ENCODE measurements around the gene LYSMD4. TPM values are rescaled to one million over a fixed set of nuclear protein-coding genes. Genes with fewer than 3 reads are reported as not detected.

The LYSMD4 gene
- polyA plus RNA-seq, 2 of the 4 experiments (the other 2 are of a cell fraction), result 3.8 to 6.0 TPM

DNA sequence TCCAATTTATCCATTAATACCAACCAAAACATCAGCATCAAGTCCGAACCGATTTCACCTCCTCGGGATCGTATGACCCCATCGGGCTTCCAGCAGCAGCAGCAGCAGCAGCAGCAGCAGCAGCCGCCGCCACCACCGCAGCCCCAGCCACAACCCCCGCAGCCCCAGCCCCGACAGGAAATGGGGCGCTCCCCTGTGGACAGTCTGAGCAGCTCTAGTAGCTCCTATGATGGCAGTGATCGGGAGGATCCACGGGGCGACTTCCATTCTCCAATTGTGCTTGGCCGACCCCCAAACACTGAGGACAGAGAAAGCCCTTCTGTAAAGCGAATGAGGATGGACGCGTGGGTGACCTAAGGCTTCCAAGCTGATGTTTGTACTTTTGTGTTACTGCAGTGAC, 20.8 kb downstream of the LYSMD4 start:
- ATAC-seq (no peak), DNase-seq (ENCODE audit: low read depth in 1 of 2, low spot score in 1 of 2) (no peak), FAIRE-seq (no peak)
- TF ChIP-seq EHMT2 (IDR thresholded peaks at IDR 0.05; ENCODE audit: low read depth) (no peak), RNF2 (IDR thresholded peaks at IDR 0.05; ENCODE audit: borderline replicate concordance, low read depth) (no peak), CBX2 (IDR thresholded peaks at IDR 0.05; ENCODE audit: borderline replicate concordance, low read depth) (no peak), HEYL (CRISPR knock-in tag; IDR thresholded peaks at IDR 0.05) (no peak), ZFP36 (IDR thresholded peaks at IDR 0.05; ENCODE audit: borderline replicate concordance, partially characterized antibody) (no peak), ESRRA (IDR thresholded peaks at IDR 0.05; ENCODE audit: borderline replicate concordance, low read length) (no peak), SREBF2 (IDR thresholded peaks at IDR 0.05) (no peak), EP300 (IDR thresholded peaks at IDR 0.05) (no peak), HOXB13 (CRISPR knock-in tag; IDR thresholded peaks at IDR 0.05; ENCODE audit: low read depth) (no peak), MAZ (IDR thresholded peaks at IDR 0.05; ENCODE audit: borderline replicate concordance, low read depth, low read length) (no peak)
- Histone ChIP-seq H3K4me2 (no peak overlapping the region), H3K4me3 (no peak overlapping the region), H3K27ac (no peak overlapping the region), H3K4me1 (peaks cover 15% of the 10 kb centered on the region; the same call in 2 of the 3 replicates), H3K9me3 (no peaks in the 10 kb centered on the region)
- ChIA-PET CTCF (interaction anchor here (0.7 to 9.1 kb wide), 5 partner anchors 9 to 440 kb away, joined by 3 to 78 read pairs (median 13); no protein-coding TSS in a partner anchor), POLR2A (no interaction called here)
- WGBS (ENCODE audit: missing lambda C conversion rate), result 93% methylated on average over 15 of the region's 18 CpGs

DNA sequence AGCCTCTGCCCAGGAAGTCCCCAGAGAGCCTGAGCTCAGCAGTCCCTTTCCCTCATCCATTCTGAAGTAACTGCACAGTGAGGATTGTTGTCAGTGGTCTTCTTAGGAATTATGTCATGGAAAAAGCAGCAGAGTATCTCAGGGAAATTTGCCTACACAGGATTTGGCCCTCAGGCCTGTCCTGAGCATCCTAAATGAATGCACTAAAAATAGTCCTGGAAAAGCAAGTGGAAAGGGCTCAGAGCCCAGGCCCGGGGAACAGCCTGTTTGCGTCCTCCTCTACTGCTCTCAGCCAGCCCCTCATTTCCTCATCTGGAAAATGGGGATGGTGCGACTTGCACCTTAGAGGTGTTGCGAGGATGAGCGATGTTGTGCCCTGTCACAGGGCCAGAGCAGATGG, 21.6 kb downstream of the LYSMD4 start:
- no peak for ATAC-seq
- H3K9me3 ChIP-seq, result no peaks in the 10 kb centered on the region
- CTCF ChIA-PET, result interaction anchor here (3.4 to 9.1 kb wide), 3 partner anchors 44 to 439 kb away, joined by 10 to 72 read pairs (median 29); no protein-coding TSS in a partner anchor
- H3K4me2 ChIP-seq, result no peak overlapping the region
- peaks cover 15% of the 10 kb centered on the region; the same call in 2 of the 3 replicates for H3K4me1 ChIP-seq
- 93% methylated on average over 5 of the region's 5 CpGs for WGBS (ENCODE audit: missing lambda C conversion rate)
- TF ChIP-seq, protein P1, sequence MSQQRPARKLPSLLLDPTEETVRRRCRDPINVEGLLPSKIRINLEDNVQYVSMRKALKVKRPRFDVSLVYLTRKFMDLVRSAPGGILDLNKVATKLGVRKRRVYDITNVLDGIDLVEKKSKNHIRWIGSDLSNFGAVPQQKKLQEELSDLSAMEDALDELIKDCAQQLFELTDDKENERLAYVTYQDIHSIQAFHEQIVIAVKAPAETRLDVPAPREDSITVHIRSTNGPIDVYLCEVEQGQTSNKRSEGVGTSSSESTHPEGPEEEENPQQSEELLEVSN (IDR thresholded peaks at IDR 0.05; ENCODE audit: borderline replicate concordance, low read depth), result no peak
- TF ChIP-seq NFE2L2 (conservative IDR thresholded peaks at IDR 0.05; ENCODE audit: low read length) (no peak), SMC3 (IDR thresholded peaks at IDR 0.05) (no peak)
- POLR2A ChIA-PET, result no interaction called here
- H3K27ac ChIP-seq, result no peak overlapping the region
- no peak for FAIRE-seq
- no peak for DNase-seq (ENCODE audit: low read depth in 1 of 2, low spot score in 1 of 2)
- no peak overlapping the region for H3K4me3 ChIP-seq

DNA sequence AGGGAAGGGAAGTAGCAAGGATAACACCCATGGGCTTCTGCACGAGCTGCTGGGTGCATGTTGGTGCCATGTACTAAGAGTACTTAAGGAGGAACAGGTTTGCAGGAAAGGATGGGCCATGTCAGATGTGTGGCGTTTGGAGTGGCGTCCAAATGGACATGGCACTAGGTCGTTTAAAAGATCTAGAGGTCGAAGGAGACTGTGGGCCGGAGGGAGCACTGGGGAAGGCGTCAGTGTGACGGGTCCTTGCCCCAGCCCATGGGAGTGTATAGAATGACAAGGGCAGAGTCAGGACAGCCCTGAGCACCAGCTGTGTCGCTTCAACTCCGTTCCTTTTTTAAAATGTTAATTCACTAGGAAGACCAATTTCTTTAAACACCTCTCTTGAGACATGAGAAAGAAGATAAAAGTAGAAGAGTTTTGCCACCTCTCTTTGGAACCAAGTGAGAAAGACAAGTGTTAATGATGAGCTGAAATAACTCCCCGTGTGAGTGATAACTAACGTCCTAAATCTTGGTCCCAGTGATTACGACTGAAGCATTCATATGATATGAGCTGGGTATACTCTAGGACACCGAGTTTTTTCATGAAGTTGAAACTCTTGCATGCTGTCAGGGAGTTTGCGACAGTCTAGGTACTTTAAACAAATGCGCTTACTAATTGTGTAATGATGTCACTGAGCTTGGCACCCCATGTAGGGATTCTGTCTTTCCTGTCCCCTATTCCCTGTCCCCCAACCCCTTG, 23.8 kb downstream of the LYSMD4 start:
- H3K4me3 ChIP-seq, result no peak overlapping the region
- ChIA-PET POLR2A (interaction anchor here (0.8 to 1.9 kb wide), 3 partner anchors 24 to 458 kb away, joined by 3 to 10 read pairs (median 5); partner anchors contain the start of genes LRRC28 and LYSMD4), CTCF (interaction anchor here (1.2 to 9.1 kb wide), 7 partner anchors 14 to 437 kb away, joined by 3 to 72 read pairs (median 5); no protein-coding TSS in a partner anchor)
- DNase-seq (ENCODE audit: low read depth in 1 of 2, low spot score in 1 of 2) (no peak), ATAC-seq (no peak), FAIRE-seq (no peak)
- peak overlapping the region; percentile 53 for H3K4me2 ChIP-seq
- WGBS (ENCODE audit: missing lambda C conversion rate), result 88% methylated on average over 16 of the region's 16 CpGs
- H3K9me3 ChIP-seq, result no peaks in the 10 kb centered on the region
- peak overlapping the region; percentile 63 to 64; a peak in 5 of 6 replicates for H3K27ac ChIP-seq
- no peak for TF ChIP-seq NFE2L2 (conservative IDR thresholded peaks at IDR 0.05; ENCODE audit: low read length)
- no peak for TF ChIP-seq HOXA7 (CRISPR knock-in tag; IDR thresholded peaks at IDR 0.05)
- TF ChIP-seq, protein P2, sequence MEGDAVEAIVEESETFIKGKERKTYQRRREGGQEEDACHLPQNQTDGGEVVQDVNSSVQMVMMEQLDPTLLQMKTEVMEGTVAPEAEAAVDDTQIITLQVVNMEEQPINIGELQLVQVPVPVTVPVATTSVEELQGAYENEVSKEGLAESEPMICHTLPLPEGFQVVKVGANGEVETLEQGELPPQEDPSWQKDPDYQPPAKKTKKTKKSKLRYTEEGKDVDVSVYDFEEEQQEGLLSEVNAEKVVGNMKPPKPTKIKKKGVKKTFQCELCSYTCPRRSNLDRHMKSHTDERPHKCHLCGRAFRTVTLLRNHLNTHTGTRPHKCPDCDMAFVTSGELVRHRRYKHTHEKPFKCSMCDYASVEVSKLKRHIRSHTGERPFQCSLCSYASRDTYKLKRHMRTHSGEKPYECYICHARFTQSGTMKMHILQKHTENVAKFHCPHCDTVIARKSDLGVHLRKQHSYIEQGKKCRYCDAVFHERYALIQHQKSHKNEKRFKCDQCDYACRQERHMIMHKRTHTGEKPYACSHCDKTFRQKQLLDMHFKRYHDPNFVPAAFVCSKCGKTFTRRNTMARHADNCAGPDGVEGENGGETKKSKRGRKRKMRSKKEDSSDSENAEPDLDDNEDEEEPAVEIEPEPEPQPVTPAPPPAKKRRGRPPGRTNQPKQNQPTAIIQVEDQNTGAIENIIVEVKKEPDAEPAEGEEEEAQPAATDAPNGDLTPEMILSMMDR (IDR thresholded peaks at IDR 0.05), result no peak
- no peak for TF ChIP-seq KDM1A (IDR thresholded peaks at IDR 0.05; ENCODE audit: low read depth)
- no peak for TF ChIP-seq GATA3 (IDR thresholded peaks at IDR 0.05; ENCODE audit: borderline replicate concordance)
- no peak for TF ChIP-seq PHF8 (IDR thresholded peaks at IDR 0.05; ENCODE audit: borderline replicate concordance, low read depth)
- no peak for TF ChIP-seq FOXS1 (CRISPR knock-in tag; IDR thresholded peaks at IDR 0.05)
- TF ChIP-seq MAZ (IDR thresholded peaks at IDR 0.05; ENCODE audit: borderline replicate concordance, low read depth, low read length), result no peak
- TF ChIP-seq, protein P3, sequence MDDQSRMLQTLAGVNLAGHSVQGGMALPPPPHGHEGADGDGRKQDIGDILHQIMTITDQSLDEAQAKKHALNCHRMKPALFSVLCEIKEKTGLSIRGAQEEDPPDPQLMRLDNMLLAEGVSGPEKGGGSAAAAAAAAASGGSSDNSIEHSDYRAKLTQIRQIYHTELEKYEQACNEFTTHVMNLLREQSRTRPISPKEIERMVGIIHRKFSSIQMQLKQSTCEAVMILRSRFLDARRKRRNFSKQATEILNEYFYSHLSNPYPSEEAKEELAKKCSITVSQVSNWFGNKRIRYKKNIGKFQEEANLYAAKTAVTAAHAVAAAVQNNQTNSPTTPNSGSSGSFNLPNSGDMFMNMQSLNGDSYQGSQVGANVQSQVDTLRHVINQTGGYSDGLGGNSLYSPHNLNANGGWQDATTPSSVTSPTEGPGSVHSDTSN (IDR thresholded peaks at IDR 0.05), result no peak
- TF ChIP-seq ZFP36 (IDR thresholded peaks at IDR 0.05; ENCODE audit: borderline replicate concordance, partially characterized antibody), result no peak
- TF ChIP-seq, protein P4, sequence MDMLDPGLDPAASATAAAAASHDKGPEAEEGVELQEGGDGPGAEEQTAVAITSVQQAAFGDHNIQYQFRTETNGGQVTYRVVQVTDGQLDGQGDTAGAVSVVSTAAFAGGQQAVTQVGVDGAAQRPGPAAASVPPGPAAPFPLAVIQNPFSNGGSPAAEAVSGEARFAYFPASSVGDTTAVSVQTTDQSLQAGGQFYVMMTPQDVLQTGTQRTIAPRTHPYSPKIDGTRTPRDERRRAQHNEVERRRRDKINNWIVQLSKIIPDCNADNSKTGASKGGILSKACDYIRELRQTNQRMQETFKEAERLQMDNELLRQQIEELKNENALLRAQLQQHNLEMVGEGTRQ (IDR thresholded peaks at IDR 0.05), result no peak
- no peak for TF ChIP-seq HDAC2 (IDR thresholded peaks at IDR 0.05)
- TF ChIP-seq KDM5A (IDR thresholded peaks at IDR 0.05), result no peak
- peaks cover 19% of the 10 kb centered on the region; the same call in 2 of the 3 replicates for H3K4me1 ChIP-seq
